ENCODE results near the gene SDR39U1.

SDR39U1 gene

GRCh38 chr14:24441904-24442239, 704 bp downstream of the SDR39U1 start:
- DNase-seq: no peak

GRCh38 chr14:24441485-24441884, 1.1 kb downstream of the SDR39U1 start:
- no peak for DNase-seq

- no peak for DNase-seq
Measured at GRCh38 chr14:24440606-24441399, 1.8 kb downstream of the SDR39U1 start.

- DNase-seq: no peak
Measured at GRCh38 chr14:24439830-24440605, 2.6 kb downstream of the SDR39U1 start.

DNA sequence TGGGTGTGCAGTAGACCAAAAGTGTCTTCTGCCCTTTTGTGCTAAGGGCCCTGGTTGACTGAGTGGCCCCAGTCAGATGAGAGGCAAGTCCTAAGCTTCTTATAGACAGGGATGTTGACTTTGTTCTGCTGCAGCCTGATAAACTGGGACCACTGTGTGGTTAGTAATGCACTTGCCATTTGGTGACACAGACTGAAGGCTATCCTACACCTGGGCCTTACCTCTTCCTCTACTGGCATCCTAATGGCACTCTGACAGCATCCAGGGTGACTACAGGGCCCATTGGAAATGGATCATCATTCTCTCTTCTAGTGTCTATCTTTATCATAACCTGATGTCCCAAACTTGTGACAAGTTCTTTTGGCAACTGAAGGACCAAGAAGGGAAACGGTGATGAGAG, 3.3 kb downstream of the SDR39U1 start:
- DNase-seq: no peak

GRCh38 chr14:24438223-24439097, 4.1 kb downstream of the SDR39U1 start:
- no peak for DNase-seq

GRCh38 chr14:24437736-24438067, 4.9 kb downstream of the SDR39U1 start:
- no peak for DNase-seq

- no peak for DNase-seq
Measured at GRCh38 chr14:24437020-24437735, 5.4 kb downstream of the SDR39U1 start.

- DNase-seq: no peak
Measured at GRCh38 chr14:24436355-24437019, 6.1 kb downstream of the SDR39U1 start.

GRCh38 chr14:24435998-24436354, 6.6 kb downstream of the SDR39U1 start:
- DNase-seq: no peak

- no peak for DNase-seq
Measured at GRCh38 chr14:24435192-24435810, 7.3 kb downstream of the SDR39U1 start.

DNA sequence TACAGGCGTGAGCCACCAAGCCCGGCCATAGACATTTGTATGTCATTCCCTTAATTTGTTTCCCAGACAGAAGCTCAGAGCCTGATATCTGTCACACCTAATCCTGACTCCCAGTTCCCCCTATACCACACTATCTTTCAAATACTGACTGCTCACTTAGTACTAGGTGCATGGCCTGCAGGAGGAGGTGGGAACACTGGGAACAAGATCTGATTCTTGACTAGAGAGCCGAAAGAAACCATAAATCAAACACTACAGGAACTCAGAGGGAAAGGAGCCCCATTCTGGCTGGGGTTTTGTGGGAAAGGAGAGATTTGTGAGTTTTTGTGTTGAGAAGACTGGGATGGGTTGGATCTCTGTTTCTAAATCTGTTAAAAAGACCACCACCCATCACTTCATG, 7.9 kb downstream of the SDR39U1 start:
- DNase-seq: no peak

GRCh38 chr14:24434036-24434435, 8.5 kb downstream of the SDR39U1 start:
- no peak for DNase-seq

- DNase-seq: no peak
Measured at GRCh38 chr14:24432259-24433131, 10.1 kb downstream of the SDR39U1 start.

GRCh38 chr14:24431569-24432258, 10.9 kb downstream of the SDR39U1 start:
- DNase-seq: peak; percentile 85

DNA sequence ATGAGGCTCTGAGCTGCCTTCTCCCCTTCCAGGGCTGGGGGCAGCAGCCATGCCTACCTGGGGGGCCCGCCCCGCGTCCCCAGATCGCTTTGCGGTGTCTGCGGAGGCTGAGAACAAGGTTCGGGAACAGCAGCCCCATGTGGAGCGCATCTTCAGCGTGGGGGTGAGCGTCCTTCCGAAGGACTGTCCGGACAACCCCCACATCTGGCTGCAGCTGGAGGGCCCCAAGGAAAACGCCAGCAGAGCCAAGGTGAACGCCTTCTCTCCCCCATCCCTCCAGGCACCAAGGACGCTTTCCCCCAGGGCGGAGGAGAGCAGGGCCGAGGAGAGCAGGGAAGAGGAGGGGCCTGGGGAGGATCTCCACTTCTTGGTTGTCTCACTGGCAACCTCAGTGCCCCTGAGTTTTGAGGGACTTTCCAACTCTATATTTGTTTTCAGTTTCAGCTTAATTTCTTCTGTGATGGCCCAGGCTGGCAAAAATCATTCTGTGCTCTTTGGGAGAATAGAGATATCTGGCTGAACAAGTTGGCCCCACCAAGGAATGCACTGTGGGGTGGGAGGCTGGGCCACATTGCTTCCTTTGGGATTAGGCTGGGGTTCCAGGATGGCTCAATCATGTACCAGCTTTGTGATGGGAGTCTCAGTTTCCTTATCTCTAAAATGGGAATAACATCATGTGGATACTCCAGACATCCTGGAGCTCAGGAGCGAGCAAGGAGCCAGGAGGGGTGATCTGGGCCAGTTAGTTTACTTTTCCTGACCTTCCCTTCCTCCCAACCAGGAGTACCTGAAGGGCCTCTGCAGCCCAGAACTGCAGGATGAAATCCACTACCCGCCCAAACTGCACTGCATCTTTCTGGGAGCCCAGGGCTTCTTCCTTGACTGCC, 11.7 kb downstream of the SDR39U1 start:
- DNase-seq: no peak

GRCh38 chr14:24430143-24430681, 12.4 kb downstream of the SDR39U1 start:
- DNase-seq: no peak

DNA sequence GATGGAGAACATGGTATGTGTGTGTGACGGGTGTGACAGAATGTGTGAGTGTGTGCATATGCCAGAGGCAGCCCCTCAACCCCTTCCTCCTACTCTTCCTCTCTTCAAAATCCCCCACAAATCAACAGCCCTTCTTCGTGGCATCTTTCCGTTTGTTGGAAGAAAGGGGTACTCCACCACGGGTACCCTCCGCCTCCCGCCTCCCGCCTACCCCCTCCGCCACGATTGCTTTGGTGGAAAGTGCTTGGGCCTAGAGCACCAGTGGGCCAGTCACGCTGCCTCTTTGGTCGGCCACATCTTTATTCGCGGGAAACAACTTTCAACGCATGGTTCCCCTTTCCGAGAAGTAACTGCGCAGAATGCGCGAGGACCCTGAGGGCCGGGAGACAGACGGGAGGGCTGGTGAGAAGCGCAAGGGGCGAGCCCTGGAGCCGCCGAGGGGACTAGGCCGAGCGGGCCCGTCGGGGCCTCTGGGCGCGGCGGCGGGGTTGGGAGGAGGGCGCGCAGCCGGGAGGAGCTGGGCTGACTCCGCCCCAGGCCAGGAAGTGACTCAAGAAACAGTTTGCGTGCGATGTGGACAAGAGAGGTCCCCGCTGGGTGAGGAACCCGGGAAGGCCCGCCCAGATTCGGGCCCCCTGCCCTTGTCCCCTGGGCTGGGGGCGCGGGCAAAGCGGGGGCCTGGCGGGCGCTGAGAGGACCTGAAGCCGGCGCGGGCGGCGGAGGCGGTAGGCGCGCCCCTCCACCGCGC, 13.0 kb downstream of the SDR39U1 start, which contains the start of the genes CBLN3 and KHNYN:
CBLN3 (minus strand) TSS at position 274 of the 748 bp plus-strand sequence. CDS start 614 bp downstream, outside the sequence.
KHNYN (plus strand) TSS at position 560 of the 748 bp plus-strand sequence. CDS start 777 bp downstream, outside the sequence.
- DNase-seq: peak; percentile 24
